Measurements from ENCODE around the gene ARHGEF10L.

- TF ChIP-seq CTCF (IDR thresholded peaks at IDR 0.05; ENCODE audit: borderline replicate concordance, extremely low read depth, low read length, poor library complexity, severe bottlenecking) = no peak
- no peak for TF ChIP-seq EZH2 (IDR thresholded peaks at IDR 0.05; ENCODE audit: borderline replicate concordance, low read depth, low read length, severe bottlenecking)
These were observed 124.1 kb downstream of the ARHGEF10L start for GRCh38 chr1:17663646-17664045.
